Ureter (tissue), 1 donor: ENCODE results near the gene BPIFA2. TPM values are rescaled to one million over a fixed set of nuclear protein-coding genes. Genes with fewer than 3 reads are reported as not detected.

Experiments used
- DNase-seq: peaks from one replicate; pipeline ENCODE4 v3.0.0-alpha.2; 2020; ENCODE audit warnings: low spot score
- total RNA-seq: library from RNA; stranded (reverse); gene quantifications from one replicate; pipeline ENCODE4 v1.2.4, GENCODE V29; 2023
- donor health status: DM: yes; HTN: yes; CAD: no.

The BPIFA2 gene
- total RNA-seq = not detected

- no peak for DNase-seq
Observed at GRCh38 chr20:33167859-33168258, at the start of gene BPIFA2. Gene BPIFA2 (plus strand): TSS chr20:33168159. CDS start chr20:33169146, 987 bp downstream.

GRCh38 chr20:33119725-33120720 is 47.9 kb upstream of the BPIFA2 start:
- peak; percentile 13 for DNase-seq

GRCh38 chr20:33120934-33121333 is 47.0 kb upstream of the BPIFA2 start:
- DNase-seq = peak; percentile 8

- DNase-seq = peak; percentile 6
Observed at GRCh38 chr20:33122297-33122696, 45.7 kb upstream of the BPIFA2 start.

- DNase-seq = peak; percentile 18
Observed at GRCh38 chr20:33124261-33124660, 43.7 kb upstream of the BPIFA2 start.

- peak; percentile 26 for DNase-seq
Observed at GRCh38 chr20:33124994-33125393, 43.0 kb upstream of the BPIFA2 start.

GRCh38 chr20:33125983-33126382 is 42.0 kb upstream of the BPIFA2 start:
- DNase-seq = no peak

- DNase-seq = no peak
Observed at GRCh38 chr20:33127422-33128097, 40.4 kb upstream of the BPIFA2 start.

- no peak for DNase-seq
Observed at GRCh38 chr20:33130568-33131061, 37.3 kb upstream of the BPIFA2 start.

GRCh38 chr20:33131949-33132473 is 35.9 kb upstream of the BPIFA2 start:
- DNase-seq = no peak

GRCh38 chr20:33132513-33133372 is 35.2 kb upstream of the BPIFA2 start:
- no peak for DNase-seq

- DNase-seq = no peak
Observed at GRCh38 chr20:33133373-33133941, 34.5 kb upstream of the BPIFA2 start.

GRCh38 chr20:33137195-33137594 is 30.8 kb upstream of the BPIFA2 start:
- DNase-seq = no peak

- DNase-seq = peak; percentile 12
Observed at GRCh38 chr20:33139467-33139866, 28.5 kb upstream of the BPIFA2 start.

GRCh38 chr20:33145521-33145920 is 22.4 kb upstream of the BPIFA2 start:
- DNase-seq = no peak

GRCh38 chr20:33147299-33147698 is 20.7 kb upstream of the BPIFA2 start:
- DNase-seq = no peak

GRCh38 chr20:33148040-33148439 is 19.9 kb upstream of the BPIFA2 start:
- DNase-seq = no peak

GRCh38 chr20:33154252-33154651 is 13.7 kb upstream of the BPIFA2 start:
- no peak for DNase-seq

GRCh38 chr20:33158637-33159385 is 9.1 kb upstream of the BPIFA2 start:
- DNase-seq = no peak

GRCh38 chr20:33159713-33160112 is 8.2 kb upstream of the BPIFA2 start:
- no peak for DNase-seq
